ENCODE results near the gene SPATA31C2.
"Not testable (repeated sequence)": the region's sequence is repeated elsewhere in the genome, so short reads cannot be mapped to it uniquely, and the experiment has no call there.

SPATA31C2 gene

DNA sequence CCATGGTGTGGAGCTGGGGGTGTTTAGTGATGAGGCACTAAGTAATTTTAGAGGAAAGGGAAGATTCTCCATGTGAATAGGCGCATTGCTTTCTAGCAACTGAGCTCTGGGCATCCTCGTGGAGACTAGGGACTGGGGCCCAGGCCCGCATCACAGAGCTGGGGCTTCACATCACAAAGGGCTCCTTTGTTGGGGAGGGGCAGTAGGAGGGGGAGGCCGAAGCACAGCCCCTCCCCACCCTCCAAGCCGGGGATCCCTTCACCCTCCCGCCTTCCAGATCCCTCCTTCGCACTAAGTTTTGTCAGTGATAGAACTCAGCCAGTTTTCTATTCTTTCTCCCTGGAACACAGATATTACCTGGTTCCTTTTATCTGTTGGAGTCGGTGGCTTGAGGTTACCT, at the start of gene SPATA31C2:
TSS of gene SPATA31C2 (minus strand) at position 101 of the 400 bp plus-strand sequence. CDS start at position 72, 29 bp downstream.
- not testable (repeated sequence) for DNase-seq

DNA sequence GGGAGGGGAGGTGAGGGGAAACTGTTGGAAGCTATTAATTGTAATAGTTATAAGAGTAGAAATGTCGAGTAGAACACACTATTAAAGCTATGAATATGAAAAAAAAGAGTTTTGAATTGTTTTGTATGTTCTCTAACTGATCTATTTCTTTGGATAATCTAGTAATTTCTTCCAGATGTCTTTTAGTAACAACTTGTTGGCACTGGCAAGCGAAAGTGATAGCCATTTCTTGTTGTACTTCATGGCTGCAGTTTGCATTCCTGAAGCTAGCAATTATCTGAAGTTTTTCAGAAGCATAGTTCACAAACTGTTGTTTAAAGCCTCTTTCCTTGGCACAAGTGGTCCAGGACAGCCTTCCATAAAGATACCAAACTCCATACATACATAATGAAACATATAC, 49.4 kb upstream of the SPATA31C2 start:
- DNase-seq: no peak

DNA sequence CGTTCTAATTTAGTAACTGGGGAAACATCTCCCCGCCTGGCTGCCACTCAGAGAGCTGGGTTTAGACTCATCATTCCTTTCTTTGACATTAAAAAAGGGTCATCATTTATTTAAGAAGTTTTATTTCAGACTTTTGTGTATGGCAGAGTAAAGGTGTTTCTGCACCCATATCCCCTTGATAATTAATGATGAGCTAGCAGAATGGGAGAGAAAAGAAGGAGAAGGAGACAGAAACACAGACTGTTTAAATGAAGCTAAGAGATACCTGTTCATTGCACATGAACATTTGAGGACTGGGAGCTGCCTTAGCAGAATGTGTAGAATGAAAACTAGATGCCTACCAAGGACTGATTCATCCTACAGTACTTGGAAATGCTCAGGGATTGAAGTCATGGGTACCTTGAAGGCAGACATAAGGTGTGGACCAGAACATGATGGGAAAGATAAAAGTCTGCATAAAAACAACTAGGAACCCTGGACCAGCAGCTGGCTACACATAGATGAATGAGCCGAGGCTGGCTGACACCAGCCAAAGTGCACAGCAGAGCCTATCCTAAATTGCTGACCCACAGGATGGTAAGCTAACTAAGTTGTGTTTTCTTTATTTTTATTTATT, 48.3 kb upstream of the SPATA31C2 start:
- DNase-seq: no peak

DNA sequence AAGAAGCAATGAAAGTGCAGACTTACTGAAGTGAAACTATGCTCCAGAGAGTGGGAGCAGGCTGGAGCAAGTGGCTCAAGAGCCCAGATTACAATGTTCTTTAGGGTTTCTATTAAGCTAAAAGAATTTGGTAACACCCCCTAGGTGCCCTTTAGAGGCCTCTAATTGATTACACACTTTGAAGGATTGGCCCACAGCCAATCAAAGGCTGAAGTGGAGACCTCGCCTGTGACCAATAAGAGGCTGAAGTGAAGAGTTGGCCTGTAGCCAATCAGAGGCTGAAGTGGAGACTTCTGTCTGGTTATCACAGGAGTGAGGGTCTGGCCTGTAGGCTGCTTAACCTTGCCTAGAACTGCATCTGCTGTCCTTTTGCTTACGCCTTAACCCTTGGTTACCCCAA, 46.7 kb upstream of the SPATA31C2 start:
- no peak for DNase-seq

DNA sequence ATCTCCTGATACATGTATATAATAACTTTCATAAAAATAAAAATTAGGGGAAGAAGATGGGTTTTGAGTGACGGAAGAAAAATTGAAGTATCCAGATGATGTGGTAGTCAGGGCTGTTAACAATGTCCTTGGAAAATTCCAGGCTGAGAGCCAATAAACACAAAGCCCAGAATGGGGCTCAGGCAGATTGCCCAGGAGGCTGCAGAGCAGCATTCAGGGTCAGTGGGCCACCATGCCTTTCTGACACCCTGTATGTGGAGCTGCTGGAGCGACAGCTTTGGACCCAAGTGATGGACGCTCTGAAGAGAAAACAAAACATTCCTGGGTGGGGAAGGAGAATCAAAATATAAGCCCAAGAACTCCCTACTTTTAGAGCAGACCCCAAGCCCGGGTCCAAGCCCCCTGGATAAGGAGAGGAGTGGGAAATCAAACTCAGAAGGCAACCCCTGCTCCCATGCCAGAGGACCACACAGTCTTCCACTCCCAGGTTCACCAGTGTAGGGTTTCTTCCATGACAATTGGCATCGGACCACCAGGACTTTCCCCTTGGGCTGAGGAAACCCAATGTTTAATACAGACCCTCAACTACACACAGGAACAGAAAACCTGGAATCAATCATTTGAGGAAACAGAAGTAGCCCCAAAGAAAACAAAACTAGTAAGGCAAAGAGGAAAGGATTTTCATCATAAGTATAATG, 45.7 kb upstream of the SPATA31C2 start:
- no peak for DNase-seq

DNA sequence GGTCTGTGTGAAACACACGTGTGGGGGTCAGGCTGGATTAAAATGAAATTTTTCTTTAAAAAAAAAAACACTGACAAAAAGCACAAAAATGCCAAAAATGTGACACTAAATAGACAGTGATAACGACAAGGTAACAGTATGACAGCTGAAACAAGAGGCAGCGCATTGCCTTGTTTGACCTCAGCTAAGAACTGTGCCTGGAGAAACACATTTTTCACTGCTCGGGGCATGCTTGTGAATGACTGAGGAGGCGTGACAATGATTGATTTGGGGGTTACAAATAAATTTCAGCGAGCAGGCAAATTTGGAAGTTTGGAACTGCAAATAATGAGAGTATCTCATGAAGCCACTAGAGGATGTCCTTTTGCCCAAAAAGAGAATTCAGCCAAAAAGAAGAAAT, 44.2 kb upstream of the SPATA31C2 start:
- no peak for DNase-seq

DNA sequence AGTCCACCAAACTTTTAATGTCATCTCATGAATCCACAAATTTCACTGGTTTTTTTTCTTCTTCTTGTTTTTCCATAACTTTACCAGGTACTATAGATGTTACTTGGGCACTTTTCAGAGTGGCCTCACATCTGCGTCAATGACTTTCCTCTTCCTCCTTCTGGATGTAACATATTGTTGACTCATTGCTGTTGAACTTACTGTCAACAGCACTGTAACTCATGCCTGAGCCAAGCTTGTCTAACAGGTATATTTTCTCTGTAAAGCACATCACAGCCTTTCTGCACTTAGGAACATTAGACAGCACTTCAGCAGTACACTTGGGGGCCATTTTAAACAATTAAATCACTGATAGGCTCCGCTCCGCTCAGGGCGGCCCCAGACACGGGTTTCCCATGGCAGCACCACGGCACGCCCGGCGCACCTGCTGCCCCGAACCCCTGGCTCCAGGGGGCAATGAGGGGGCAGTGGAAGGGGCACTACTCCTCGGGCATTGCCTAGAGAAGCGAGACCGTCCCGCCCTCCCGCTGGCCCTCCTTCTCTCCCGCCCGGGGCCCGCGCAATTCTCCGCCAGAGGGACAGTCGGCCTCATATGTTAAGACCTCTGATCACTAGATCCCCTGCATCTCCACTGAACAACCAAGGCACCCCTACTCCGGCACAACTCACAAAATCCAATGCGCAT, 41.9 kb upstream of the SPATA31C2 start:
- DNase-seq: no peak

DNA sequence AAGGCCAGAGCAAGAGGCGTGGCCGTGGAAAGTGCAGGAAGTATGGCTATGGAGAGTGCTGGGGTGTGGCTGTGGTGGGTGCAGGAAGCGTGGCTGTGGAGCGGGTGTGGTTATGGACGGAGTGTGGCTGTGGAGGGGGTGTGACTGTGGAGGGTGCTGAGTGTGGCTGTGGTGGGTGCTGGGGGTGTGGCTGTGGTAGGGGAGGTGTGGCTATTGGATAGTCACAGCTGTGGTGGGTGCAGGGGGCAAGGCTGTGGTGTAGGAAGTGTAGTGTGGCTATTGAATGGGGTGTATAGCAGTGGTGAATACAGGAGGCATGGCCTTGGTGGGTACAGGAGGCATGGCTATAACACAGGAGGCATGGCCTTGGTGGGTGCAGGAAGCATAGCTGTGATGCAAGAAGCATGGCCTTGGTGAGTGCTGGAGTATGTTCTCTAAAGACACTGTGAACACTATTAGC, 40.8 kb upstream of the SPATA31C2 start:
- DNase-seq: no peak

DNA sequence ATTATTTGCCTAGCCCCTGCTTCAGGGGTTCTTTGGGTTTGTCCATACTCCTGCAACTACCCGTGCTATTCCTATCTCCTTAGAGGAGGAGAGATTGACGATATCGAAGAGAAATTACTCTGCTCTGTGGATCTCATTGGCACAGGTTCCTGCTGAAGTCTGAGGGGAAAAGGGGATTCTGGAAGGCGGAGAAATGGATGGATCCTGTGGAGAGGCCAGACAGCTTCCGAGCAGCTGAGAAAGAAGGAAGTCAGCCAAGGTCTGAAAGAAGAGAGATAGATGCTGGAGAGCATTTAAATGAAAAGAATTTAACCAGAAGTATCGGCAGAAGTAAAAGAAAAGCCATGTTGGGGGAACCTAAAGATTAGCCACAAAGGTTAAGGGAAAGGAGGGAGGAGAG, 40.4 kb upstream of the SPATA31C2 start:
- no peak for DNase-seq

DNA sequence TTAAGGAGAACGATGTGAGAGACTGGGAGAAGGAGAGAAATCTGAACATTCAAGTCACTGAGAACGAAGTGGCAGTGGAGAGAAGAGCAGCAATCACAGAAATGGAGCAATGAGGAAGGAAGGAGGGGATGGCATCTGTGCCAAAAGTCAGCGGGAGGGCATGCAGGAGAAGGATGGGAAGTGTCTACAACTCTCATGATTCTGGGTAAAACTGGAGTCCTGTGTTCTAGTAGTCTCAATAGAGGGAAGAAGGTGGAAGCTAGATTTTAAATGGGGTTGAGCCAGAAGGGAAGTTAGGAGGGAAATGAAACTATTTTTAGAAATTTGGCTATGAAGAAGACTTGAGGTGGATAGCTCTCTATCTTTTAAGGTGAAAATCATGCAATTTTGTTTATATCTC, 39.1 kb upstream of the SPATA31C2 start:
- DNase-seq: no peak

DNA sequence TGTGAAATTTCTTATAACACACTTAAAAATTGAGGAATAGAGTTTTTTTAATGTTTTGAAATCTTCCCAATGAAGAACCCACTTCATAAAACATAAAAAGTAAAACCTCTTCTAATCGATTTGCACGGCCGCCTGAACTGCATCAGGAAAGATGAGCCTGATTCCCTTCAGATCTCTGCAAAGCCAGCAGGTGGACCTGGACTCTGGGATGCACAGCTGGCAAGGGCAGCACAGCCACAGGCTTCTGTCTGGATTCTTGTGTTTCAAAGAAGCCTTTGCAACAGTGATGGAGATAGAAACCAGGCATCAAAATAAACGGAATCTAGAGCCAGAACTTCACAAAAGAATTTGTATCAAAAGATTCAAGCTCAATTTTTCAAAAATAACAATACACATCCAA, 36.0 kb upstream of the SPATA31C2 start:
- no peak for DNase-seq

DNA sequence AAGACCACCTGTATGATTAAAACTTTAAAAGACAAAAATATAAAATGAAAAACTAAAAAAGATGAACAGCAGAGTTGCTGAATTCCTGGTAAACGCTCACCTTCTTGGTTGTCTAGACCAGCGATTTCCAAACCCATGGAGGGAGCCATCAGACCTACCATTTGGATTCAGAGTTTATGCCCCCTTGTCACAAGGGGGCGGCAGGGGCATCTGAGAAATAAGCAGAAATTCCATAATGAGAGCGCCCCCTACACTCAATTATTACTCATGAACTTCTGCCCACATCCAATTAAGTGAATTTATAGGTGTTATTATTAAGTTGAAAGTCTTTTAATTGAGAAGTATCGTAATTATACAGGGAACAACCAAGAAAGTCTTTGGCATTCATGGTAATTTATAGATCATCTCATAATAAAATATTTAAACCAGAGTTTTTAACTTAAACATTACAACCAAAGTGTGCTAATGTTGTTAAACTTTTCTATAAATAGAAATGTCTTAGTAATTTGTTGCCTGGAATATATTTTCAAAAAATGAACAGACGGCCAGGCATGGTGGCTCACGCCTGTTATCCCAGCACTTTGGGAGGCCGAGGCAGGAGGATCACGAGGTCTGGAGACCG, 35.2 kb upstream of the SPATA31C2 start:
- DNase-seq: peak; percentile 76

DNA sequence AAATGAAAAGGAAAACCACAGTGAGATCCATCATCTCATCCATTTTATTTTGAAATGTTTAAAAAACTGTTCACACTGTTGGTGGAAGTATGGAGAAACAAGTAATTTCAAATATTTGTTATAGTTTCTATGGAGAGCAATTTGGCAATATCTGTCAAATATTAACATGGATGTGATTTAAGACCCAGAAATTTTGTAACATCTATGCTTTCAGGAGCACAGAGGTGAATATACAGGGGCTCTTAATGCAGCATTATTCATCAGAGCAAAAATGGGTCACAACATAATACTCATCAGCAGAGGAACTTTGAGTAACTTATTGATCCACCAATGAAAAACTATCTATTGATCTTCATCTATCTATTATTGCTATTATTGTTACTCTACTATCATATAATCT, 31.4 kb upstream of the SPATA31C2 start:
- DNase-seq: no peak

DNA sequence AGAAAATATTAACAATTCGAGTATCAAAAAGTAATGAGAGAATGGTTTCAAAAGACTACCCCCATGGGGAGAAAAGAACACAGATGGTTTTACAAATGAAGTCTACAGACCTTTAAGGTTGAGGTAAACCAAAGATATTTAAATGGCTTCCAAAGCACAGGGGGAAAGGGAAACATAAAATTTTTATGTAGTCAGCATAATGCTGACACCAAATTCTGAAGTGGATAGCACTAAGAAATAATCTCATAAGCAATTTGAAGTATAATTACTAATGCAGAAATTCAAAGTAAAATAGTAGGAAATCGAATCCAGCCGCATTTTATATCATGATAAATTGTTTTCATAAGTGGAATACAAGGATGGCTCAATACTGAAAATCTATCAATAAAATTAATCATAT, 30.3 kb upstream of the SPATA31C2 start:
- DNase-seq: no peak

DNA sequence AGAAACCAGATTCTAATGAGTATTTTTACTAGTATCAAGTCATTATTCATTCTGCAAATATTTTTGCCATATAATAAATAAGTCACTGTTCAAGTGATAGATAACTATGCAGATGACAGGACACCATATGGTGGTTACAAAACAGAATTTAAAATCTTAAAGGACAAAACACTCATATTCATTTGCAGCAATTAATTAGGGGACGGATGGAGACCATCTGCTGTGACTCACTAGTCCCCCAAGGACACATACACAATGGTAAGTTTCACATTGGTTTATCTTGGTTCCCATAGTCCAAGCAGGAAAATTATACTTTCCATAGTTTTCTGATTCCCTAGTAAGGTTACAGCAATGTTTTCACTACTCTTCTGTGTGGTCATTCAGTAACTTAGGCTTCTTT, 28.4 kb upstream of the SPATA31C2 start:
- DNase-seq: no peak

DNA sequence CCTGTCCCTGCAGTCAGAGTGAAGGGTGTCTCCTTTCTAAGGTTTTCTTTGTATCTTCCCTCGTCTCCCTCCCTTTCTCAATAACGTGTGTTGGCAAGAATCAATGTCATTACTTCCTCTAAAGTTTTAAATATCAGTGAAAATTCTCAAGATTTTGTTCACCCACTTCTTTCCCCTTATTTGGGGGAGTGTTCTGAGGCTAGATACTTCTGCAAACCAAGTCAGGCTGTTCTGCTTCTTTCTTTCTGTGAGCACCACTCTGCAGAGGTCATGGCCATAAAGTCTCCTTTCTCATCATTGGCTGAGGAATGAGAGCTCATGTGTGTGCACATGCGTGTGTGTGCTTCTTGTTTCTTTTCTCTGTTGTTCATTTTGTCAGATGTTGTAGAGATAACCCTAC, 26.6 kb upstream of the SPATA31C2 start:
- no peak for DNase-seq

DNA sequence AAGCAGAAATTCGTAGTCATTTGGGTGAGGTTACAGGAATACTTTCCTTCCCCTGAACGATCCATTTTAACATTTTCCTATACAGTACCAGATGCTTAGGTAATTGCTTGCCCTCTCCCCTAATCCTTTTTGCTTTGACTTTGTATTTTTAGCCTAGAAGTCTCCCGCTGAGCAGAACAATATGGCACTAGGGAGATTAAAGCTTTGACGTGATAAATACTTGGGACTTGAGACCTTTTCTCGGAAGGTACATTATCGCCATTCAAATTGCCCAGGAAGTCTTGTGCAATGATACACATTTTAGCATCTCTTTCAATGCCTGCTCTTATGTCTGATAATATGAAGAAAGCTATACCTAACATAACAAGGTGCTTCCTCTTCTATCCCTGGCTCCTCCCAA, 22.9 kb upstream of the SPATA31C2 start:
- DNase-seq: no peak

DNA sequence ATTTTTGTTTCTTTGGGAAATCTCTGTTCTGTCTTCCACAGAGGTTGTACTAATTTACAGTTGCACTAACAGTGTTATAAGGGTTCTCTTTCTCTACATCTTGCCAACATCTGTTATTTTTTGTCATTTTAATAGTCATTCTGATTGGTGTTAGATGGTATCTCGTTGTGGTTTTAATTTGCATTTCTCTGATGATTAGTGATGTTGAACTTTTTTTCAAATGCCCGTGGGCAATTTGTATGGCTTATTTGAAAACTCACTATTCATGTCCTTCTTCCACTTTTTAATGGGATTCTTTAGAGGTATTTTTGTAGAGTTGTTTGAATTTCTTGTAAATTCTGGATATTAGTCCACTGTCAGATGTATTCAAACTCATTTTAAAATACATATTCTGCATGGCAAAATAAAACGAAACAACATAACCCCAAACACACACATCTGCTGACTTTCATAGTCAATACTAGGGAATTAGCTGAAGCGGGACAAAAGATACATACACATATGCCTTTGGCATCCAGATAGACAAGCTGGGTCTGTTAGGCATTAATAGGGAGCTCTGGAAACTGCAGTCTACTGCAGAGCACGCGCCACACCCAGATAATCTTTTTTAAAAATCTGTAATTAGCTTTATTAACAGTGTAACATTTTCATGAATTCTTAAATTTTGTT, 5.8 kb upstream of the SPATA31C2 start:
- no peak for DNase-seq

DNA sequence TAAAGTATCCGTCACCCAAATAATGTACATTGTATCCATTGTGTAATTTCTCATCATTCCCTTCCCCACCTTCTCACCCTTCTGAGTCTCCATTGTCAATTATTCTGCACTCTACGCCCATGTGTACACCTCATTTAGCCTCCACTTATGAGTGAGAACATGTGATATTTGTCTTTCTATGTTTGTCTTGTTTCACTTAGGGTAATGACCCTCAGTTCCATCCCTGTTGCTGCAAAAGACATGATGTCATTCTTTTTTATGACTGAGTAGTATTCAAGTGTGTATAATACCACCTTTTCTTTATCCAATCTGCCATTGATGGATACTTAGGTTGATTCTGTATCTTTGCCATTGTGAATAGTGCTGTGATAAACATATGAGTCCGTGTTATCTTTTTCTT, 4.9 kb upstream of the SPATA31C2 start:
- no peak for DNase-seq

DNA sequence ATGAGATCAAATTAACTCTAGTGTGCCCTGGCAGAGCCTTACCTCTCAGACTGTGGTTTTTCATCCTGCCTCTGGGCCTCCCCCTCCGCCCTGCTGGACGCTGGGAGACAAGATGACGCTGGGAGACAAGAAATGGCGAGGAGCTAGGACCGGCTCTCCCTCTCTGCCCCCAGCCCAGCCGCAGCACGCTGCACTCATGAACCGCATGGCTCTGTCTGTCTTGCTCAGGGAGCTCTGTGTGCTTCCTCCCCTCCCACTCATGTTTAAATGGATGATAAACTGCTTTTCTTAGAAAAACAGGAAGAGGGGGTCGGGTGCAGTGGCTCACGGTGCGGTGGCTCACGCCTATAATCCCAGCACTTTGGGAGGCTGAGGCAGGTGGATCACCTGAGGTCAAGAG, 4.7 kb downstream of the SPATA31C2 start:
- not testable (repeated sequence) for DNase-seq

DNA sequence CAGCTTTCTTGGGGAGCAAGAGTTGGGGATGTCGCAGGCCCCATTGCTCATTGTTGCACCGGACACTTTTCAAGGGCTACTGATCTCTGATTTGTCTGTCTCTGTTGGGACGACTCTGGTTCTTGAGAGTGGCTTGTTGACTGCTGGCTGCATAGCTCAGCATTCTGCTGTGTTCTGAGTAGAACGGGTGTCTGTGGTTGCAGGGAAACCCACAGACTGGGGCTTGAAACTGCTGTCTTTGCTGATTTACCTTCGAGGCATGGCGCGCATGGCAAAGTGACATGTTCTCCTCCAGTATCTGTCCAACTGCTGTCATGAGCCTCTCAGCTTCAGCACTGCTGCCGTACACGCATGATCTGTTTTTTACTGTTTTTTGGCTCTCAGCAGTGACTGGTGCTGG, 8.7 kb downstream of the SPATA31C2 start:
- DNase-seq: not testable (repeated sequence)

DNA sequence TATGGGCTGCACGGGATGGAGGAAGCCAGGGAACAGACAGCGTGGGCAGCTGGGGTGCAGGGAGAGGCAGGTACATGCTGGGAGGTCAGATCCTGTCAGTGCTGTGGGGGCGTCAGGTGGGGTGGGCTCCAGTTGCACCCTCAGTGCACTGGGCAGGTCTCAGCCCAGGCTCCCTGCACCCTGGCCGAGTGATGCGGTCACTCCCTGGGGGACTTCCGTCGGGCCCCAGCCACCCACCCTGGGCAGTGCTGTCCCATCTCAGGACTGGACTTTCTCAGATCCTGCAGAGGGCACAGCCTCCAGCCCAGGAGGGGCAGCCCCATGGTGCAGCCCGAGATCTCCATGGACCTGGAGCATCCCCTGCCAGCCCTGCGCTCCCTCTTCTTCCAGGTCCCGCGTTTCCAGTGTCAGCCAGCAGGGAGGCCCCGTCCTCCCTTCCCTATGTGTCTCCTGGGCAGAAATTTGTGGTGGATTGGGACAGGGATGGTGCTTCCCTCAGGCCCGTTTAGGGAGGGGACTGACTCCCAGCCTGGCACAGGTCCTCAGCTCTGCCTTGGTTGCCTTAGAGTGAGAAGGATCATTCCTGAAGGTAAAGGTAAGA, 10.5 kb downstream of the SPATA31C2 start:
- not testable (repeated sequence) for DNase-seq

DNA sequence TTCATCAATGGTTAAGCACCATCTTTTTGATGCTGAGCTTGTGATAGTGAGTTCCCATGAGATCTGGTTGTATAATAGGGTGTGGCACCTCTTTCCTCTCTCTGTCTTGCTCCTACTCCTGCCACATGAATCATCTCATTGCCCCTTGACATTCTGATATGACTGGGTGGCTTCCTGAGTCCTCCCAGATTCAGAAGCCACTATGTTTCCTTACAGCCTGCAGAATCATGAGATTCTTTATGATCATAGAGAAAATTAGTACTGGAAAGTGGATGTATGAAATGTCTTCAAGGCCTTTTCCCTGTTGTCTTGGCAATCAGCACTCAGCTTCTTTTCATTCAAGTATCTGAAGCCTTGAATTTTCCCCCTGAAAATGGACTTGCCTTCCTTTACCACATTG, 14.9 kb downstream of the SPATA31C2 start:
- not testable (repeated sequence) for DNase-seq
